ENCODE measurements around the gene REG1B.

Gene REG1B

GRCh38 chr2:79087785-79088364, at the start of gene REG1B:
Gene REG1B (minus strand): TSS chr2:79087993. CDS start chr2:79087612, 381 bp downstream.
- no peak for DNase-seq

GRCh38 chr2:79131687-79132086, 43.9 kb upstream of the REG1B start:
- no peak for DNase-seq

- DNase-seq, result no peak
These were observed 42.0 kb upstream of the REG1B start for GRCh38 chr2:79129804-79130203.

- no peak for DNase-seq
These were observed 41.5 kb upstream of the REG1B start for GRCh38 chr2:79129260-79129659.

GRCh38 chr2:79128406-79128805, 40.6 kb upstream of the REG1B start:
- DNase-seq, result no peak

- DNase-seq, result no peak
These were observed 37.9 kb upstream of the REG1B start for GRCh38 chr2:79125721-79125985.

- no peak for DNase-seq
These were observed 37.3 kb upstream of the REG1B start for GRCh38 chr2:79124907-79125720.

- no peak for DNase-seq
These were observed 34.9 kb upstream of the REG1B start for GRCh38 chr2:79122676-79123075.

- no peak for DNase-seq
These were observed 32.5 kb upstream of the REG1B start, which contains the start of gene REG1A for GRCh38 chr2:79120194-79120713. Gene REG1A (plus strand): TSS chr2:79120488. CDS start chr2:79120862, 374 bp downstream.

GRCh38 chr2:79116997-79117928, 29.5 kb upstream of the REG1B start:
- no peak for DNase-seq

GRCh38 chr2:79114797-79115494, 27.2 kb upstream of the REG1B start:
- no peak for DNase-seq

- DNase-seq, result no peak
These were observed 24.5 kb upstream of the REG1B start for GRCh38 chr2:79112269-79112668.

- no peak for DNase-seq
These were observed 17.5 kb upstream of the REG1B start for GRCh38 chr2:79105259-79105658.

GRCh38 chr2:79103214-79103613, 15.4 kb upstream of the REG1B start:
- DNase-seq, result no peak

- DNase-seq, result no peak
These were observed 13.2 kb upstream of the REG1B start for GRCh38 chr2:79101024-79101423.

GRCh38 chr2:79100285-79100684, 12.5 kb upstream of the REG1B start:
- DNase-seq, result no peak

- no peak for DNase-seq
These were observed 11.4 kb upstream of the REG1B start for GRCh38 chr2:79099140-79099686.

- DNase-seq, result no peak
These were observed 10.1 kb upstream of the REG1B start for GRCh38 chr2:79097843-79098242.

- no peak for DNase-seq
These were observed 2.9 kb upstream of the REG1B start for GRCh38 chr2:79090693-79091092.

GRCh38 chr2:79086255-79086654, 1.5 kb downstream of the REG1B start:
- DNase-seq, result no peak

- no peak for DNase-seq
These were observed 2.4 kb downstream of the REG1B start for GRCh38 chr2:79085382-79085781.

GRCh38 chr2:79084495-79085135, 3.2 kb downstream of the REG1B start:
- no peak for DNase-seq
